Stimulated activated memory B cell treated with anti-CD40 and anti-IgM and Interleukin-4, amounts not matched to agents 10 μg/mL and 1 μg/mL and 100 μg/mL, for 72 hours (primary cell): Measurements from ENCODE around the gene HAGH.

Source experiments
- ATAC-seq: fragments of 150-1000 bp; cut with Tn5 transposase; 2 replicates; pipeline ENCODE4 v1.10.0; 2021
- H3K27ac Mint-ChIP-seq: one replicate; pipeline ENCODE4 v1.8.0; 2022; ENCODE audit warnings: mild to moderate bottlenecking, mixed read lengths
- H3K27me3 Mint-ChIP-seq: one replicate; pipeline ENCODE4 v1.8.0; 2022; ENCODE audit warnings: mixed read lengths
- H3K36me3 Mint-ChIP-seq: one replicate; pipeline ENCODE4 v1.8.0; 2022; ENCODE audit warnings: mixed read lengths
- H3K4me1 Mint-ChIP-seq: one replicate; pipeline ENCODE4 v1.8.0; 2022; ENCODE audit warnings: mixed read lengths
- H3K4me3 Mint-ChIP-seq: one replicate; pipeline ENCODE4 v1.8.0; 2022; ENCODE audit warnings: mild to moderate bottlenecking, moderate library complexity, mixed read lengths
- H3K9me3 Mint-ChIP-seq: one replicate; pipeline ENCODE4 v1.8.0; 2022; ENCODE audit warnings: mixed read lengths

HAGH gene

GRCh38 chr16:1820946-1821290, 5.7 kb downstream of the HAGH start:
- Mint-ChIP-seq H3K27me3 (no peaks in the 10 kb centered on the region), H3K36me3 (peaks cover 9% of the 10 kb centered on the region), H3K4me1 (peaks cover 14% of the 10 kb centered on the region), H3K27ac (no peak overlapping the region), H3K4me3 (no peak overlapping the region), H3K9me3 (no peaks in the 10 kb centered on the region)
- no peak for ATAC-seq

- Mint-ChIP-seq H3K9me3 (no peaks in the 10 kb centered on the region), H3K4me1 (peaks cover 14% of the 10 kb centered on the region), H3K27ac (no peak overlapping the region), H3K36me3 (peaks cover 12% of the 10 kb centered on the region), H3K27me3 (no peaks in the 10 kb centered on the region), H3K4me3 (no peak overlapping the region)
- no peak for ATAC-seq
Measured at GRCh38 chr16:1820096-1820945, 6.3 kb downstream of the HAGH start.

- Mint-ChIP-seq H3K4me3 (no peak overlapping the region), H3K36me3 (peaks cover 17% of the 10 kb centered on the region), H3K27me3 (no peaks in the 10 kb centered on the region), H3K9me3 (no peaks in the 10 kb centered on the region), H3K27ac (no peak overlapping the region), H3K4me1 (peaks cover 10% of the 10 kb centered on the region)
- no peak for ATAC-seq
Measured at GRCh38 chr16:1819611-1820010, 7.0 kb downstream of the HAGH start.

GRCh38 chr16:1818873-1819525, 7.6 kb downstream of the HAGH start:
- Mint-ChIP-seq H3K9me3 (no peaks in the 10 kb centered on the region), H3K4me3 (no peak overlapping the region), H3K4me1 (peaks cover 4% of the 10 kb centered on the region), H3K27me3 (no peaks in the 10 kb centered on the region), H3K36me3 (peaks cover 18% of the 10 kb centered on the region), H3K27ac (no peak overlapping the region)
- no peak for ATAC-seq

GRCh38 chr16:1818204-1818872, 8.3 kb downstream of the HAGH start:
- Mint-ChIP-seq H3K4me3 (no peak overlapping the region), H3K27me3 (no peaks in the 10 kb centered on the region), H3K9me3 (no peaks in the 10 kb centered on the region), H3K36me3 (peaks cover 24% of the 10 kb centered on the region), H3K4me1 (no peaks in the 10 kb centered on the region), H3K27ac (no peak overlapping the region)
- ATAC-seq = peak; percentile 11

- peaks cover 28% of the 10 kb centered on the region for H3K36me3 Mint-ChIP-seq
- no peaks in the 10 kb centered on the region for H3K9me3 Mint-ChIP-seq
- no peaks in the 10 kb centered on the region for H3K4me1 Mint-ChIP-seq
- ATAC-seq = no peak
- H3K4me3 Mint-ChIP-seq = no peak overlapping the region
- H3K27me3 Mint-ChIP-seq = no peaks in the 10 kb centered on the region
- no peak overlapping the region for H3K27ac Mint-ChIP-seq
Measured at GRCh38 chr16:1817716-1818115, 8.9 kb downstream of the HAGH start.

- Mint-ChIP-seq H3K4me3 (no peak overlapping the region), H3K36me3 (peaks cover 28% of the 10 kb centered on the region), H3K4me1 (no peaks in the 10 kb centered on the region), H3K27ac (no peak overlapping the region), H3K27me3 (no peaks in the 10 kb centered on the region), H3K9me3 (no peaks in the 10 kb centered on the region)
- no peak for ATAC-seq
Measured at GRCh38 chr16:1817276-1817589, 9.4 kb downstream of the HAGH start.

- Mint-ChIP-seq H3K4me3 (no peak overlapping the region), H3K4me1 (no peaks in the 10 kb centered on the region), H3K27ac (no peak overlapping the region), H3K36me3 (peaks cover 28% of the 10 kb centered on the region), H3K27me3 (no peaks in the 10 kb centered on the region), H3K9me3 (no peaks in the 10 kb centered on the region)
- ATAC-seq = peak; percentile 35
Measured at GRCh38 chr16:1816396-1817275, 10.0 kb downstream of the HAGH start.

GRCh38 chr16:1815461-1815860, 11.2 kb downstream of the HAGH start:
- Mint-ChIP-seq H3K27ac (no peak overlapping the region), H3K4me3 (no peak overlapping the region), H3K36me3 (peaks cover 28% of the 10 kb centered on the region), H3K4me1 (no peaks in the 10 kb centered on the region), H3K9me3 (no peaks in the 10 kb centered on the region), H3K27me3 (no peaks in the 10 kb centered on the region)
- ATAC-seq = no peak

GRCh38 chr16:1812732-1813163, 13.9 kb downstream of the HAGH start:
- Mint-ChIP-seq H3K9me3 (no peaks in the 10 kb centered on the region), H3K36me3 (peaks cover 48% of the 10 kb centered on the region), H3K27ac (no peak overlapping the region), H3K4me3 (no peak overlapping the region), H3K4me1 (no peaks in the 10 kb centered on the region), H3K27me3 (no peaks in the 10 kb centered on the region)
- no peak for ATAC-seq

GRCh38 chr16:1810536-1810935, 16.1 kb downstream of the HAGH start:
- no peaks in the 10 kb centered on the region for H3K4me1 Mint-ChIP-seq
- H3K27ac Mint-ChIP-seq = no peak overlapping the region
- ATAC-seq = no peak
- H3K27me3 Mint-ChIP-seq = no peaks in the 10 kb centered on the region
- H3K36me3 Mint-ChIP-seq = peaks cover 63% of the 10 kb centered on the region
- no peak overlapping the region for H3K4me3 Mint-ChIP-seq
- no peaks in the 10 kb centered on the region for H3K9me3 Mint-ChIP-seq

GRCh38 chr16:1810106-1810505, 16.5 kb downstream of the HAGH start:
- H3K4me3 Mint-ChIP-seq = no peak overlapping the region
- H3K27me3 Mint-ChIP-seq = no peaks in the 10 kb centered on the region
- H3K27ac Mint-ChIP-seq = no peak overlapping the region
- no peaks in the 10 kb centered on the region for H3K4me1 Mint-ChIP-seq
- peaks cover 63% of the 10 kb centered on the region for H3K36me3 Mint-ChIP-seq
- ATAC-seq = no peak
- H3K9me3 Mint-ChIP-seq = no peaks in the 10 kb centered on the region

GRCh38 chr16:1809281-1809801, 17.3 kb downstream of the HAGH start:
- H3K27me3 Mint-ChIP-seq = no peaks in the 10 kb centered on the region
- no peak for ATAC-seq
- H3K4me3 Mint-ChIP-seq = no peak overlapping the region
- H3K9me3 Mint-ChIP-seq = no peaks in the 10 kb centered on the region
- H3K27ac Mint-ChIP-seq = no peak overlapping the region
- H3K36me3 Mint-ChIP-seq = peaks cover 64% of the 10 kb centered on the region
- H3K4me1 Mint-ChIP-seq = peaks cover 5% of the 10 kb centered on the region

GRCh38 chr16:1808691-1809090, 17.9 kb downstream of the HAGH start:
- H3K36me3 Mint-ChIP-seq = peaks cover 60% of the 10 kb centered on the region
- H3K4me1 Mint-ChIP-seq = peaks cover 5% of the 10 kb centered on the region
- no peak overlapping the region for H3K27ac Mint-ChIP-seq
- no peaks in the 10 kb centered on the region for H3K9me3 Mint-ChIP-seq
- ATAC-seq = no peak
- H3K27me3 Mint-ChIP-seq = no peaks in the 10 kb centered on the region
- H3K4me3 Mint-ChIP-seq = no peak overlapping the region

GRCh38 chr16:1807626-1808025, 19.0 kb downstream of the HAGH start:
- H3K4me3 Mint-ChIP-seq = no peak overlapping the region
- peaks cover 52% of the 10 kb centered on the region for H3K36me3 Mint-ChIP-seq
- no peaks in the 10 kb centered on the region for H3K9me3 Mint-ChIP-seq
- H3K27ac Mint-ChIP-seq = no peak overlapping the region
- ATAC-seq = no peak
- H3K4me1 Mint-ChIP-seq = peaks cover 5% of the 10 kb centered on the region
- no peaks in the 10 kb centered on the region for H3K27me3 Mint-ChIP-seq
